OCI-LY1 (cell line): ENCODE results near the gene GRAMD1A.

Experiments used
- H2AFZ ChIP-seq: fragments of 200-600 bp; sonication (generic), shearing (Covaris generic); 2 replicates; pipeline ENCODE4 v1.6.0; 2014; ENCODE audit warnings: antibody characterized with exemption, mild to moderate bottlenecking, low read length
- H3F3A ChIP-seq: fragments of 200-600 bp; sonication (generic), shearing (Covaris generic); 2 replicates; pipeline ENCODE4 v1.6.0; 2014; ENCODE audit warnings: mild to moderate bottlenecking, antibody characterized with exemption, low read length, moderate library complexity; ENCODE audit not compliant: insufficient read depth
- H3K27ac ChIP-seq: fragments of 200-600 bp; sonication (generic); 2 replicates; pipeline ENCODE4 v1.5.1; 2014; ENCODE audit warnings: low read length, mixed run types, mild to moderate bottlenecking, low read depth; ENCODE audit not compliant: poor library complexity, severe bottlenecking
- H3K27me3 ChIP-seq: fragments of 200-600 bp; sonication (generic); 2 replicates; pipeline ENCODE4 v1.6.0; 2014; ENCODE audit warnings: antibody characterized with exemption, mild to moderate bottlenecking, low read length, moderate library complexity; ENCODE audit not compliant: insufficient read depth
- H3K36me3 ChIP-seq: fragments of 200-600 bp; sonication (generic); 2 replicates; pipeline ENCODE4 v1.6.1; 2014; ENCODE audit warnings: mild to moderate bottlenecking, antibody characterized with exemption, low read length, moderate library complexity, mixed read lengths; ENCODE audit not compliant: insufficient read depth
- H3K4me1 ChIP-seq: fragments of 200-600 bp; sonication (generic); 2 replicates; pipeline ENCODE4 v1.5.1; 2014; ENCODE audit warnings: mild to moderate bottlenecking, low read length, moderate library complexity; ENCODE audit not compliant: insufficient read depth, severe bottlenecking
- H3K4me2 ChIP-seq: fragments of 200-600 bp; sonication (generic), shearing (Covaris generic); 2 replicates; pipeline ENCODE4 v1.6.1; 2014; ENCODE audit warnings: low read length
- H3K4me3 ChIP-seq: fragments of 200-600 bp; sonication (generic); 2 replicates; pipeline ENCODE4 v1.5.1; 2014; ENCODE audit warnings: low read length, low read depth, mild to moderate bottlenecking, mixed read lengths; ENCODE audit not compliant: poor library complexity, severe bottlenecking
- H3K79me2 ChIP-seq: fragments of 200-600 bp; shearing (Covaris generic); 2 replicates; pipeline ENCODE4 v1.6.1; 2016; ENCODE audit warnings: mixed run types, low read length, mixed read lengths; ENCODE audit not compliant: insufficient read depth
- H3K9ac ChIP-seq: fragments of 200-600 bp; sonication (generic), shearing (Covaris generic); 2 replicates; pipeline ENCODE4 v1.6.1; 2014; ENCODE audit warnings: mild to moderate bottlenecking, low read length, mixed read lengths
- H3K9me2 ChIP-seq: fragments of 200-600 bp; sonication (generic), shearing (Covaris generic); 2 replicates; pipeline ENCODE4 v1.6.1; 2014; ENCODE audit warnings: low read depth, mild to moderate bottlenecking, low read length, mixed read lengths
- H3K9me3 ChIP-seq: fragments of 200-600 bp; shearing (Covaris generic); 2 replicates; pipeline ENCODE4 v1.6.1; 2014; ENCODE audit warnings: low read length, mixed read lengths
- H4K20me1 ChIP-seq: fragments of 200-600 bp; sonication (generic), shearing (Covaris generic); 2 replicates; pipeline ENCODE4 v1.6.0; 2016; ENCODE audit warnings: mild to moderate bottlenecking, low read length; ENCODE audit not compliant: insufficient read depth
- EZH2 ChIP-seq: fragments of 200-600 bp; sonication (generic), shearing (Covaris generic); IDR thresholded peaks from 2 replicates; pipeline ENCODE4 v1.8.0; 2017; ENCODE audit warnings: borderline replicate concordance, mixed run types, mild to moderate bottlenecking, antibody characterized with exemption, low read length, moderate library complexity, mixed read lengths
- TF ChIP-seq, protein P1 (sequence below): fragments of 200-600 bp; sonication (generic), shearing (Covaris generic); IDR thresholded peaks from 2 replicates; pipeline ENCODE4 v1.5.1; 2017; ENCODE audit warnings: mild to moderate bottlenecking, antibody characterized with exemption, low read length, moderate library complexity, mixed read lengths

GRAMD1A gene

DNA sequence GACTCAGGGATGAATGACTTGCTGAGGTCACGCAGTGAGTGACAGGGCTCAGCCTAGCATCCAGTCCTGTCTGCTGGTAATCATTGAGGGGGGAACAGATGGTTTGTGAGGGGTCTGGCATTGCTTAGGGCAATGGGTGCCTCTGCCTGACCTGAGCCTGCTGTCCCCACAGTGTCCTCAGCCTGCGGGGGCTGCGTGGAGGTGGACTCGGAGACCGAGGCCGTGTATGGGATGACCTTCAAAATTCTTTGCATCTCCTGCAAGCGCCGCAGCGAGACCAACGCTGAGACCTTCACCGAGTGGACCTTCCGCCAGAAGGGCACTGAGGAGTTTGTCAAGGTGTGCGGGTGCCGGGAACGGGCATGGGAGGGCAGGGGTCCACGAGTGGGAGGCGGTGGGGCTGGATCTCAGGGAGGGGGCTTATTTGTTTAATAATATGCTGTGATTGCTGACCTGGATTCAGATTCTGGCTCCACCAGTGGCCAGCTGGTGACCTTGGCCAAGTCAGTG lies 32.3 kb downstream of the GRAMD1A start:
- H2AFZ ChIP-seq, result no peak overlapping the region
- H3F3A ChIP-seq, result no peaks in the 10 kb centered on the region
- peaks cover 10% of the 10 kb centered on the region for H3K36me3 ChIP-seq
- no peaks in the 10 kb centered on the region for H3K4me1 ChIP-seq
- no peak overlapping the region for H3K4me3 ChIP-seq
- H4K20me1 ChIP-seq, result no peaks in the 10 kb centered on the region
- no peaks in the 10 kb centered on the region for H3K9me3 ChIP-seq
- H3K79me2 ChIP-seq, result no peaks in the 10 kb centered on the region
- H3K9me2 ChIP-seq, result no peaks in the 10 kb centered on the region
- H3K27ac ChIP-seq, result no peak overlapping the region
- H3K4me2 ChIP-seq, result no peak overlapping the region
- H3K27me3 ChIP-seq, result peaks cover 11% of the 10 kb centered on the region
- no peak for TF ChIP-seq EZH2
- TF ChIP-seq, protein P1, sequence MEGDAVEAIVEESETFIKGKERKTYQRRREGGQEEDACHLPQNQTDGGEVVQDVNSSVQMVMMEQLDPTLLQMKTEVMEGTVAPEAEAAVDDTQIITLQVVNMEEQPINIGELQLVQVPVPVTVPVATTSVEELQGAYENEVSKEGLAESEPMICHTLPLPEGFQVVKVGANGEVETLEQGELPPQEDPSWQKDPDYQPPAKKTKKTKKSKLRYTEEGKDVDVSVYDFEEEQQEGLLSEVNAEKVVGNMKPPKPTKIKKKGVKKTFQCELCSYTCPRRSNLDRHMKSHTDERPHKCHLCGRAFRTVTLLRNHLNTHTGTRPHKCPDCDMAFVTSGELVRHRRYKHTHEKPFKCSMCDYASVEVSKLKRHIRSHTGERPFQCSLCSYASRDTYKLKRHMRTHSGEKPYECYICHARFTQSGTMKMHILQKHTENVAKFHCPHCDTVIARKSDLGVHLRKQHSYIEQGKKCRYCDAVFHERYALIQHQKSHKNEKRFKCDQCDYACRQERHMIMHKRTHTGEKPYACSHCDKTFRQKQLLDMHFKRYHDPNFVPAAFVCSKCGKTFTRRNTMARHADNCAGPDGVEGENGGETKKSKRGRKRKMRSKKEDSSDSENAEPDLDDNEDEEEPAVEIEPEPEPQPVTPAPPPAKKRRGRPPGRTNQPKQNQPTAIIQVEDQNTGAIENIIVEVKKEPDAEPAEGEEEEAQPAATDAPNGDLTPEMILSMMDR, result no peak
- no peak overlapping the region for H3K9ac ChIP-seq

DNA sequence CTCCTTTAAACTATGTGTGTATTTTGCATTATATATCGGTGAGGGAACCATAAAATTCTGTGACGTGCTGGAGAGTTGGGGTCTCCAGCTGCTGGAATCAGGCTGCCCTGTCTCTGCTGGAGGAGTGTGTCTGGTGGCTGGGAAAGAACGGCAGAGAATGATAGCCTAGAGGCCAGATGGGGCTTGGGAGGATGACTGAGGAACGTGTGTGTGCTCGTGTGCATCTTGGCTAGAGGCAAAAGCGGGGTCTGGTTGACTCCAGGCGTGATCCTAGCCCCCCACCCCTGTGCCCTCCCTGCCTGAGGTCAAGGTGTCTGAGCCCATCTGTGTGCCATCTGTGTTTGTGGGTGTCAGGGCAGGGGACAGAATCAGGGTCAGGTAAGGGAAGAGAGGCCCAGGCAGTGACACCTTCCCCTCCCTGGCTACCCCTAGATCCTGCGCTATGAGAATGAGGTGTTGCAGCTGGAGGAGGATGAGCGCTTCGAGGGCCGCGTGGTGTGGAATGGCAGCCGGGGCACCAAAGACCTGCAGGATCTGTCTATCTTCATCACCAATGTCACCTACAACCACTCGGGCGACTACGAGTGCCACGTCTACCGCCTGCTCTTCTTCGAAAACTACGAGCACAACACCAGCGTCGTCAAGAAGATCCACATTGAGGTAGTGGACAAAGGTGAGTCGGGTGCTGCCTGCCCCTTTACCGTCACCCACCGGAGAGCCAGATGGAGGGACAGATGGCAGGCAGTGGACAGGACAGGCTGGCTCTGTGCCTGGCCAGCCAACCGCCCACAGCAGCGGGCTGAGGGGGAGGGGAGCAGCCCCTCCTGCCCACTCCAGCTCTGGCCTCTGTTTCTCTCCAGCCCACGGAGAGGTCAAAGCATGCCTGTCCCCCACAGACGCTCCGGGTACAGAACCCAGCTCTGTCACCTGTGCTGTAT lies 33.2 kb downstream of the GRAMD1A start:
- H3K27ac ChIP-seq, result no peak overlapping the region
- H3K4me2 ChIP-seq, result no peak overlapping the region
- no peaks in the 10 kb centered on the region for H3K9me3 ChIP-seq
- H3K79me2 ChIP-seq, result no peaks in the 10 kb centered on the region
- H3K27me3 ChIP-seq, result peaks cover 11% of the 10 kb centered on the region
- H3K9me2 ChIP-seq, result no peaks in the 10 kb centered on the region
- no peaks in the 10 kb centered on the region for H3F3A ChIP-seq
- no peaks in the 10 kb centered on the region for H4K20me1 ChIP-seq
- peaks cover 5% of the 10 kb centered on the region for H3K4me1 ChIP-seq
- peaks cover 1% of the 10 kb centered on the region for H3K36me3 ChIP-seq
- no peak overlapping the region for H3K4me3 ChIP-seq
- no peak overlapping the region for H3K9ac ChIP-seq
- no peak overlapping the region for H2AFZ ChIP-seq
- TF ChIP-seq, protein P1, result no peak
- no peak for TF ChIP-seq EZH2

DNA sequence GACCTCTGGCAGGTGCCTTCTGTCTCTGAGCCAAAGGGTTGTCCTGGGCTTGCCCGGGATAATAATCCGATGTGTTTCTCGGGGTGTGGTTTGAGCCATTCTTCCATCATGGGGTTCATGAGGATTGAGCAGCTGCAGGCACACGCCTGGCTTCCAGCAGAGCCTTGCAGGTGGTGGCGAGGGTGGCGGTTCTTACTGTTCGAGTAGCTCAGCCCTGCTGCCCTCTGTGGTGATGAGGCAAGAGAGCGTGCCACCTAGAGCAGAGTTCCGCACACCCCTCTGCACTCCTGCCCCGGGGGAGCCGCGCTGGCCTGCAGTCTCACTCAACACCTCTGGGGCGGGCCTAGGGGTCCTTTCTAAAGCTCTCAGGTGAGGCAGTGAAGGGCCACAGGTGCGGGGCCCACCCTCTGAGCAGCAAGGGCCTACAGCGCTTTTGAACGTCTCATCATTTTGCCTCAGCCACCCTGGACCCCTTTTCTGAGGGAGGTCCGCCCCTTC lies 33.9 kb downstream of the GRAMD1A start:
- Histone ChIP-seq H3K36me3 (no peaks in the 10 kb centered on the region), H2AFZ (no peak overlapping the region), H3K4me3 (no peak overlapping the region), H3K9me2 (no peaks in the 10 kb centered on the region), H3K27ac (no peak overlapping the region), H3K4me1 (peaks cover 5% of the 10 kb centered on the region), H3K79me2 (no peaks in the 10 kb centered on the region), H3K27me3 (peaks cover 11% of the 10 kb centered on the region), H3K4me2 (no peak overlapping the region), H3K9me3 (no peaks in the 10 kb centered on the region), H3K9ac (no peak overlapping the region), H4K20me1 (no peaks in the 10 kb centered on the region), H3F3A (no peaks in the 10 kb centered on the region)
- TF ChIP-seq, protein P1, result no peak
- TF ChIP-seq EZH2, result no peak
